ENCODE results near the gene CANT1. TPM values are rescaled to one million over a fixed set of nuclear protein-coding genes. Genes with fewer than 3 reads are reported as not detected.

The CANT1 gene
- total RNA-seq = 35.2 TPM in 2 replicates

GRCh38 chr17:79009397-79010303 lies at the start of gene CANT1:
Gene CANT1, minus strand, starts transcription at chr17:79009764. Its CDS starts 12,142 bp downstream, at chr17:78997622.

GRCh38 chr17:79023886-79024771 lies 14.6 kb upstream of the CANT1 start, which contains the start of gene C1QTNF1:
Gene C1QTNF1, plus strand, starts transcription at chr17:79024169. Its CDS starts 19,800 bp downstream, at chr17:79043969.

GRCh38 chr17:78979780-78980623 lies 29.6 kb downstream of the CANT1 start, which contains the start of gene LGALS3BP:
Gene LGALS3BP, minus strand, starts transcription at chr17:78979923. Its CDS starts 2,732 bp downstream, at chr17:78977191.

Other genes with a start within 250 kb of the CANT1 start
- 9.6 and 12.9 TPM in 2 replicates for gene CYTH1, start 227.5 kb downstream of the CANT1 start, total RNA-seq
- 14.7 and 15.2 TPM in 2 replicates for gene USP36, start 168.9 kb downstream of the CANT1 start, total RNA-seq
- gene CEP295NL, start 106.6 kb downstream of the CANT1 start, total RNA-seq = 0.09 and 0.23 TPM in 2 replicates
- 312 and 323 TPM in 2 replicates for gene TIMP2, start 84.4 kb downstream of the CANT1 start, total RNA-seq
- gene LGALS3BP, start 29.8 kb downstream of the CANT1 start, total RNA-seq = 387 and 461 TPM in 2 replicates
- 36.3 and 210 TPM in 2 replicates for gene C1QTNF1, start 14.4 kb upstream of the CANT1 start, total RNA-seq
- 6.1 and 7.9 TPM in 2 replicates for gene ENGASE, start 65.1 kb upstream of the CANT1 start, total RNA-seq